Nephron progenitor cell (in vitro differentiated cells): ENCODE data around the gene SCT.

Experiments used
- DNase-seq: peaks from one replicate; pipeline ENCODE4 v3.0.0; 2021
- H3K27ac Mint-ChIP-seq: 2 replicates; pipeline ENCODE4 v1.8.0; 2021; ENCODE audit warnings: mild to moderate bottlenecking, moderate library complexity, mixed read lengths
- H3K27me3 Mint-ChIP-seq: 2 replicates; pipeline ENCODE4 v1.8.0; 2021; ENCODE audit warnings: mild to moderate bottlenecking, low read depth, mixed read lengths; ENCODE audit not compliant: poor library complexity
- H3K36me3 Mint-ChIP-seq: 2 replicates; pipeline ENCODE4 v1.8.0; 2021; ENCODE audit warnings: low read depth, mixed read lengths
- H3K4me1 Mint-ChIP-seq: 2 replicates; pipeline ENCODE4 v1.8.0; 2021; ENCODE audit warnings: mixed read lengths
- H3K4me3 Mint-ChIP-seq: 2 replicates; pipeline ENCODE4 v1.8.0; 2021; ENCODE audit warnings: mild to moderate bottlenecking, moderate library complexity, mixed read lengths
- H3K9me3 Mint-ChIP-seq: 2 replicates; pipeline ENCODE4 v1.8.0; 2021; ENCODE audit warnings: mild to moderate bottlenecking, moderate library complexity, mixed read lengths
- TF ChIP-seq, protein P1 (sequence below): fragments of 200-600 bp; sonication (generic); IDR thresholded peaks from 2 replicates; pipeline ENCODE4 v1.5.0; 2021; ENCODE audit warnings: antibody characterized with exemption

The SCT gene

DNA sequence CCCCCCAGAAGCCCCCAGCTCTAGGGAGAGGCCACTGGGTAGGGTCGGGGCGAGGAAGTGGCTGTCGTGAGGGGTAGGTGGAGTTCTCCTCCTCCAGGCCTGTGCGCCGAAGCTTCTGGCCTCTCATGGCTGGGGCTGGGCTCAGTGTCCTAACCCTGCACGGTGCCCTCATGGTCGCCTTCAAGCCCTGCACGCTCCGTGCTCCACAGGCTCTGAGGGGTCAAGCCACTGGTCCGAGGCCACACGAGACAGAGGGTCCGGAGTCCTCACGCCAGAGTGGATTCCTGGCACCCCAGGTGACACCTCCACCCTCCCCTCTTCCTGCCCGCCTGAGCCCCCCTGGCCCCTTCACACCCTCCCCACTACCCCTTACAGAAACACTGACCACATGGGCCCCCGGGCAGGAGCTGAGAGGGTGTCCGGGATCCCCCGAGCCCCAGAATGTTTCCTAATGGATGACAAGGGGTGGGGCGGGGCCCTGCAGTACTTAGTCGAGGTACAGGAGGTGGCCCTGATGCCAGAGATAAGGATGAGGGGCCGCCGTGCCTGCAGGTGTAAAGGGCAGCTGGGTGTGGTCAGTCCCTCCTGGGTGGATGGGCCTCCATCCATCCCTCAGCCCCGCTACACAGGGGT lies 1.2 kb downstream of the SCT start:
- Mint-ChIP-seq H3K27me3 (peaks cover 20% of the 10 kb centered on the region), H3K9me3 (peaks cover 20% of the 10 kb centered on the region), H3K4me3 (no peak overlapping the region), H3K36me3 (peaks cover 22% of the 10 kb centered on the region), H3K27ac (no peak overlapping the region), H3K4me1 (peaks cover 50% of the 10 kb centered on the region)
- TF ChIP-seq, protein P1, sequence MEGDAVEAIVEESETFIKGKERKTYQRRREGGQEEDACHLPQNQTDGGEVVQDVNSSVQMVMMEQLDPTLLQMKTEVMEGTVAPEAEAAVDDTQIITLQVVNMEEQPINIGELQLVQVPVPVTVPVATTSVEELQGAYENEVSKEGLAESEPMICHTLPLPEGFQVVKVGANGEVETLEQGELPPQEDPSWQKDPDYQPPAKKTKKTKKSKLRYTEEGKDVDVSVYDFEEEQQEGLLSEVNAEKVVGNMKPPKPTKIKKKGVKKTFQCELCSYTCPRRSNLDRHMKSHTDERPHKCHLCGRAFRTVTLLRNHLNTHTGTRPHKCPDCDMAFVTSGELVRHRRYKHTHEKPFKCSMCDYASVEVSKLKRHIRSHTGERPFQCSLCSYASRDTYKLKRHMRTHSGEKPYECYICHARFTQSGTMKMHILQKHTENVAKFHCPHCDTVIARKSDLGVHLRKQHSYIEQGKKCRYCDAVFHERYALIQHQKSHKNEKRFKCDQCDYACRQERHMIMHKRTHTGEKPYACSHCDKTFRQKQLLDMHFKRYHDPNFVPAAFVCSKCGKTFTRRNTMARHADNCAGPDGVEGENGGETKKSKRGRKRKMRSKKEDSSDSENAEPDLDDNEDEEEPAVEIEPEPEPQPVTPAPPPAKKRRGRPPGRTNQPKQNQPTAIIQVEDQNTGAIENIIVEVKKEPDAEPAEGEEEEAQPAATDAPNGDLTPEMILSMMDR = no peak
- no peak for DNase-seq

DNA sequence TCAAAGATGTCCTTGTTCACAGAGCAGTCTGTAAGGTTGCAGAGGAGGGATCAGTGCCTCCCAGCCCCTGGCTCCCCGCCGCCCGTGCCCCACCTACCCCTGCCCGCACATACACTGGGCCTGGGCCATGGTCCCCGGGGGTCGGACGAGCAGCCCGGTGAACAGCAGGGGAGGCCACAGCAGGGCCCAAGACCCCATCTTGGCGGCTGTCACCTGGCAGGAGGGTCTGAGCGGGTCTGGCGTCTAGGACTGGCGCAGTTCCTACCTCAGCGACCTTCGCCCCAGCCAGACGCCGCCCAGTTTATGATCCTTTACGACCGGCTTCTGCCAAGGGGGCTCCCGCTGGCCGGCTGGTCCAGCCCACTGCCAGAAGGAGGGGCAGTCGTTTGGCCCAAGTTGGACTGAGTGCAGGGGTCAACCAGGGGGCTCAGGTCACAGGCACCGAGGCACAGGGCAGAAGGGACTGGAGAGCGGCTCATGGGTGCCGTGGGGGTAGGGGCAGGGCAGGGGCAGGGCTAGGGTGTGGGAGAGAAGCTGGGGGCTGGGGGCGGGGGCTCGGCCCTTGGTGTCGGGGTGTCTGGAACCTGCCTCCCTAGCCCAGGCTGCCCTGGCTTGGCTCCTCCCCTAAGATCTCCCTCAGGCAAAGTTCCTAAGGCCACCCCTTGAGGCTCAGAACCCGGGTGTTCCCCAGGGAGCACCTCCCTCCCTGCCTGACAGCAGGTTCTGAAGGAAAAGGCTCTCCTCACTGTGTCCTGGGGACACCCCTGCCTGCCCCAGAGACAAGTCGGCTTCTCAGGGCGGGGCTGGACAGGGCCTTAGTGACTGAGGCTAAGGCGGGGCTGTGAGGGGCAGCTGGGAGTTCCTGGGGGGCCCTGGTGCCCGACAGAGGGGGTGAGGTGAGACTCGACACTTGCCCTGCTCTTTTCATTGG lies 2.0 kb downstream of the SCT start, which contains the start of gene CDHR5:
TSS of gene CDHR5 (minus strand) at position 251 of the 931 bp plus-strand sequence. CDS start at position 198, 53 bp downstream.
- Mint-ChIP-seq H3K9me3 (peaks cover 20% of the 10 kb centered on the region), H3K27me3 (peaks cover 20% of the 10 kb centered on the region), H3K27ac (no peak within 1 kb of the TSS), H3K4me1 (peaks cover 50% of the 10 kb centered on the region), H3K36me3 (peaks cover 22% of the 10 kb centered on the region), H3K4me3 (no peak within 1 kb of the TSS)
- TF ChIP-seq, protein P1 = no peak
- DNase-seq = peak; percentile 59

DNA sequence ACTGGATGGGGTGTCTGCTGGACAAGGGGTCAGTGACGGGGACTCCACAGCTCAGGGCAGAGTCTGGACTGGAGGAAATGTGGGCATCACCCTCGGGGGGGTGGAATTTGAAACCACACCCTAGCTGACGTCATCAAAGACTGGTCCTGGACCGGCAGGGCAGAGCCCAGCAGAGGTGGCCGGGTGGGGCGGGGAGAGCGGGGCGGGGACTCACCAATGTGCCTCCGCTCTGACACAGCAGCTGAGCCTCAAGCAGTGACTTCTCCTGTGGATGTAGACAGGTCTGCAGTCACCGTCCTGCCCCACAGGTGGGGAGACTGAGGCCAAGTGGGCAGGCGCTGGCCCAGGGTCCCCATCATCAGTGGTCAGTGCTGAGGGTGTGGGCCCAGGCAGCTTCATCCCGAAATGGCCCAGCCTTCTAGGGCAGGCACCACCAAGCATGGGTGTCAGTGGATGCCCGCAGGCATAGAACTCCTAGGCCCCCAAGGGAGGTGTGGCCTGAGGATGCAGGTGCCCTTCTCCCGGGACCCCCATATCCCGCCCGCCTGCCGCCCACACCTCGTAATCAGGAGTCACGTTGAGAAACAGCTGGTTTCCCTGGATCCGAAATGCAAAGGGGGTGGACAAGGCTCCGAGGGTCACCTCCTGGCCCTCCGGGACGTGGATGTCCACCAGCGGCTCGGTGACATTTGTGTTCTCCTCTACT lies 2.8 kb downstream of the SCT start:
- Mint-ChIP-seq H3K27me3 (peaks cover 15% of the 10 kb centered on the region), H3K27ac (no peak overlapping the region), H3K4me3 (no peak overlapping the region), H3K9me3 (peaks cover 16% of the 10 kb centered on the region), H3K36me3 (peaks cover 17% of the 10 kb centered on the region), H3K4me1 (peaks cover 49% of the 10 kb centered on the region)
- TF ChIP-seq, protein P1 = no peak
- DNase-seq = no peak

DNA sequence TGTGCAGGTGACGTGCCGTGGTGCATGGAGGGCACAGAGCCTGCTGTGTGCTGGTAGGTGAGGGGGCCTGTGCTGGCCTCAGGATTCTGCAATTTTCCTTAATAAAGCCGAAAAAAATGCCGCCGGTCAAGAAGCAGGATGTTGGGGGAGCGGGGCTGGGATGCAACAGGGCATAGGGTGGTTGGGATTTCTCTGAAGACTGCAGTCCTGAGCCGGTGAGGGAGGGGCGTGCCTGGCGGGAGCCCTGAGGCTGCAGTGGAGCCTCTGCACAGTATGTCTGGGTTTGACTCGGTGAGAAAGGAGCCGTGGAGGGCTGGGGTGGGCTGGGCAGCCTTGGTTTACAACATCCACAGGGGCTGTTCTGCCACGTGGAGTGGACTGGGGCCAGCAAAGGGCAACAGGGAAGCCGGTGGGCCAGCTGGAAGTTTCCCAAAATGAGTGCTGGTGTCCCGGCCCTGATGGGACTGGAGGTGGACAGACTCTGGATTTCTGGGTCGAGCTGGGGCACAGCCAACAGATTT lies 3.6 kb downstream of the SCT start:
- DNase-seq = no peak
- peaks cover 10% of the 10 kb centered on the region for H3K36me3 Mint-ChIP-seq
- peak overlapping the region; percentile 31 for H3K4me3 Mint-ChIP-seq
- H3K27me3 Mint-ChIP-seq = peaks cover 8% of the 10 kb centered on the region
- H3K4me1 Mint-ChIP-seq = peaks cover 45% of the 10 kb centered on the region
- peaks cover 9% of the 10 kb centered on the region for H3K9me3 Mint-ChIP-seq
- TF ChIP-seq, protein P1 = no peak
- no peak overlapping the region for H3K27ac Mint-ChIP-seq

DNA sequence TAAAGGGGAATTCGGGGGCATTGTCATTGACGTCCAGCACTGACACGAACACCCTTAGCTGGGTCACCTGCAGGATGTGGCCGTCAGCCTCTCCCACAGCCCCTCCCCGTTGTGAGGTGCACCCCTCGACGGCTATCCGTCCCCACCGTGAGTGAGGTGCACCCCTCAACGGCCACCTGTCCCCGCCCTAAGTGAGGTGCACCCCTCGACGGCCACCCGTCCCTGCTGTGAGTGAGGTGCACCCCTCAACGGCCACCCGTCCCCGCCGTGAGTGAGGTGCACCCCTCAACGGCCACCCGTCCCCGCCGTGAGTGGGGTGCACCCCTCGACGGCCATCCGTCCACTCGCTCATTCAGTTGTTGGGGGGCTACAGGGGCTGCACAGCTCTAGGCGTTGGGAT lies 5.1 kb downstream of the SCT start:
- peaks cover 38% of the 10 kb centered on the region for H3K4me1 Mint-ChIP-seq
- H3K4me3 Mint-ChIP-seq = no peak overlapping the region

More for the DNA sequence above, 5.1 kb downstream of the SCT start:
- no peaks in the 10 kb centered on the region for H3K36me3 Mint-ChIP-seq
- no peak for DNase-seq
- TF ChIP-seq, protein P1 = no peak
- no peaks in the 10 kb centered on the region for H3K9me3 Mint-ChIP-seq
- no peak overlapping the region for H3K27ac Mint-ChIP-seq
- no peaks in the 10 kb centered on the region for H3K27me3 Mint-ChIP-seq
